T-helper 17 cell (primary cell): ENCODE results near the gene MMGT1. TPM values are rescaled to one million over a fixed set of nuclear protein-coding genes. Genes with fewer than 3 reads are reported as not detected.

Experiments
- total RNA-seq, 4 donors: library from RNA in 2 of 4; stranded (reverse) in 2 of 4; gene quantifications; one replicate each; pipeline ENCODE4 v1.2.3 and lab custom pipeline; 2022 to 2026

The MMGT1 gene
- total RNA-seq, 2 donors from 2014 or later, result 27.0 to 29.9 TPM

Other genes starting within 250 kb of the MMGT1 start
- gene CT45A3, start 205.8 kb downstream of the MMGT1 start, total RNA-seq, result not detected
- gene CT45A5, start 188.5 kb downstream of the MMGT1 start, total RNA-seq, result not detected
- gene CT45A6, start 171.2 kb downstream of the MMGT1 start, total RNA-seq, result not detected
- not detected for gene CT45A2, start 154.0 kb downstream of the MMGT1 start, total RNA-seq
- not detected for gene CT45A7, start 136.7 kb downstream of the MMGT1 start, total RNA-seq
- gene CT45A8, start 119.5 kb downstream of the MMGT1 start, total RNA-seq, result not detected
- gene CT45A9, start 102.2 kb downstream of the MMGT1 start, total RNA-seq, result not detected
- gene CT45A10, start 80.5 kb downstream of the MMGT1 start, total RNA-seq, result not detected
- not detected for gene SAGE1, start 80.3 kb downstream of the MMGT1 start, total RNA-seq
- gene SLC9A6, start 11.4 kb upstream of the MMGT1 start, total RNA-seq, result 10 to 100 TPM; 23.9 to 26.3 TPM
- gene FHL1, start 173.5 kb upstream of the MMGT1 start, total RNA-seq, result 10 to 100 TPM; 29.1 to 61.3 TPM